Stomach (tissue), 4 donors: ENCODE data around the gene DCDC2.

Experiments used
- CTCF ChIP-seq, 7 experiments: fragments of 450-650 bp in 4 of 7; fragments of 200-600 bp in 3 of 7; sonication (generic) in 3 of 7; IDR thresholded peaks; one replicate each; pipeline ENCODE4 v1.5.1; 2016 to 2019; ENCODE audit warnings: antibody characterized with exemption in 7 of 7, control low read depth in 2 of 7, mild to moderate bottlenecking in 1 of 7
- EP300 ChIP-seq: sonication (generic); formaldehyde crosslinking; IDR thresholded peaks from one replicate; pipeline ENCODE4 v1.6.1; 2017; ENCODE audit warnings: antibody characterized with exemption
- POLR2A ChIP-seq, 4 donors: fragments of 450-650 bp; IDR thresholded peaks; one replicate each; pipeline ENCODE4 v1.6.1; 2016; ENCODE audit warnings: antibody characterized with exemption in 4 of 4, control low read depth in 2 of 4, mild to moderate bottlenecking in 1 of 4, moderate library complexity in 1 of 4
- POLR2AphosphoS5 ChIP-seq, 3 donors: sonication (generic); formaldehyde crosslinking; IDR thresholded peaks; one replicate each; pipeline ENCODE4 v1.6.1; 2016; ENCODE audit warnings: antibody characterized with exemption in 3 of 3

- TF ChIP-seq CTCF (IDR thresholded peaks at IDR 0.05) (no peak), POLR2AphosphoS5 (IDR thresholded peaks at IDR 0.05) (no peak), POLR2A (IDR thresholded peaks at IDR 0.05) (no peak), EP300 (no peak)
These were observed 60.9 kb downstream of the DCDC2 start for GRCh38 chr6:24296944-24297343.
